HEK293 (cell line): ENCODE data around the gene UBL5.

Experiments
- CTCF ChIA-PET: fragments of 350-600 bp; formaldehyde crosslinking; extraction: SDS; loops from one replicate; lab custom pipeline; 2021; ENCODE audit warnings: antibody characterized with exemption; lab: Yijun Ruan, JAX
- POLR2A ChIA-PET: fragments of 300-600 bp; formaldehyde crosslinking; extraction: SDS; loops from one replicate; lab custom pipeline; 2020; ENCODE audit warnings: antibody characterized with exemption, inconsistent platforms; lab: Yijun Ruan, JAX
- H3K27ac ChIP-seq: fragments of 200-500 bp; sonication (Bioruptor generic); 2 replicates; pipeline ENCODE4 v1.5.1; 2014; ENCODE audit warnings: low read depth, low read length, control low read depth, inconsistent platforms; ENCODE audit errors: extremely low read depth
- H3K36me3 ChIP-seq, 2 experiments: fragments of 200-500 bp in 1 of 2; sonication (Bioruptor generic) in 1 of 2; 1 replicate in 1 of 2; 2 replicates in 1 of 2; pipeline ENCODE4 v1.5.1; 2014 to 2017; ENCODE audit warnings: inconsistent platforms in 2 of 2, low read length in 2 of 2; ENCODE audit not compliant: control insufficient read depth in 2 of 2, insufficient read depth in 1 of 2
- H3K4me1 ChIP-seq: fragments of 200-500 bp; sonication (Bioruptor generic); 2 replicates; pipeline ENCODE4 v1.5.1; 2014; ENCODE audit warnings: mild to moderate bottlenecking, low read length, inconsistent platforms; ENCODE audit not compliant: control insufficient read depth, insufficient read depth
- H3K4me3 ChIP-seq: 2 replicates; pipeline ENCODE4 v1.5.1; 2011; ENCODE audit warnings: low read depth, mild to moderate bottlenecking, control low read depth, low read length, moderate library complexity
- H3K9me3 ChIP-seq: fragments of 200-500 bp; sonication (Bioruptor generic); 2 replicates; pipeline ENCODE4 v1.5.1; 2014; ENCODE audit warnings: low read depth, low read length, inconsistent platforms; ENCODE audit not compliant: control insufficient read depth, insufficient read depth
- BCL11A ChIP-seq: fragments of 450-650 bp; formaldehyde crosslinking; IDR thresholded peaks from 2 replicates; pipeline ENCODE4 v1.5.1; 2016; ENCODE audit warnings: low read depth, missing biosample characterization, missing genetic modification characterization
- GLI4 ChIP-seq: fragments of 450-650 bp; formaldehyde crosslinking; IDR thresholded peaks from 2 replicates; pipeline ENCODE4 v1.5.1; 2016; ENCODE audit warnings: missing biosample characterization, missing genetic modification characterization
- GLIS1 ChIP-seq: fragments of 450-650 bp; formaldehyde crosslinking; IDR thresholded peaks from 2 replicates; pipeline ENCODE4 v1.5.1; 2016; ENCODE audit warnings: missing biosample characterization, missing genetic modification characterization
- KLF10 ChIP-seq: fragments of 450-650 bp; IDR thresholded peaks from 2 replicates; pipeline ENCODE4 v1.5.1; 2018; ENCODE audit warnings: missing biosample characterization, mild to moderate bottlenecking, missing genetic modification characterization
- OSR2 ChIP-seq: fragments of 450-650 bp; formaldehyde crosslinking; IDR thresholded peaks from 2 replicates; pipeline ENCODE4 v1.5.1; 2016; ENCODE audit warnings: missing biosample characterization, missing genetic modification characterization
- PBX3 ChIP-seq: sonication (generic); formaldehyde crosslinking; IDR thresholded peaks from 2 replicates; pipeline ENCODE4 v1.8.1; 2022; ENCODE audit warnings: mild to moderate bottlenecking, moderate library complexity, missing genetic modification reagents
- PRDM1 ChIP-seq: fragments of 450-650 bp; formaldehyde crosslinking; IDR thresholded peaks from 2 replicates; pipeline ENCODE4; 2016; ENCODE audit warnings: missing biosample characterization, missing genetic modification characterization
- REPIN1 ChIP-seq: fragments of 450-650 bp; formaldehyde crosslinking; IDR thresholded peaks from 2 replicates; pipeline ENCODE4 v1.5.1; 2017; ENCODE audit warnings: missing biosample characterization, missing genetic modification characterization, low read depth
- SETDB1 ChIP-seq: IDR thresholded peaks from one replicate; pipeline ENCODE4 v1.6.1; 2017; ENCODE audit warnings: mild to moderate bottlenecking, low read length, moderate library complexity, mixed read lengths; ENCODE audit not compliant: insufficient read length
- TSHZ1 ChIP-seq: fragments of 450-650 bp; formaldehyde crosslinking; IDR thresholded peaks from 2 replicates; pipeline ENCODE4 v1.5.1; 2016; ENCODE audit warnings: missing biosample characterization, missing genetic modification characterization, borderline replicate concordance
- ZBTB17 ChIP-seq: fragments of 450-650 bp; formaldehyde crosslinking; IDR thresholded peaks from 2 replicates; pipeline ENCODE4 v1.5.1; 2016; ENCODE audit warnings: missing biosample characterization, missing genetic modification characterization
- ZNF16 ChIP-seq: fragments of 450-650 bp; formaldehyde crosslinking; IDR thresholded peaks from 2 replicates; pipeline ENCODE4 v1.5.1; 2016; ENCODE audit warnings: low read depth, missing biosample characterization, missing genetic modification characterization
- ZNF184 ChIP-seq: fragments of 450-650 bp; IDR thresholded peaks from 2 replicates; pipeline ENCODE4 v1.5.1; 2018; ENCODE audit warnings: missing biosample characterization, mild to moderate bottlenecking, missing genetic modification characterization
- ZNF19 ChIP-seq: fragments of 450-650 bp; formaldehyde crosslinking; IDR thresholded peaks from 2 replicates; pipeline ENCODE4; 2016; ENCODE audit warnings: missing biosample characterization, missing genetic modification characterization, low read depth
- ZNF23 ChIP-seq: fragments of 450-650 bp; formaldehyde crosslinking; IDR thresholded peaks from 2 replicates; pipeline ENCODE4 v1.5.1; 2016; ENCODE audit warnings: missing biosample characterization, missing genetic modification characterization, borderline replicate concordance
- ZNF239 ChIP-seq: fragments of 450-650 bp; formaldehyde crosslinking; IDR thresholded peaks from 2 replicates; pipeline ENCODE4 v1.5.1; 2016; ENCODE audit warnings: missing biosample characterization, missing genetic modification characterization
- ZNF311 ChIP-seq: fragments of 450-650 bp; formaldehyde crosslinking; IDR thresholded peaks from 2 replicates; pipeline ENCODE4 v1.5.1; 2017; ENCODE audit warnings: missing biosample characterization, missing genetic modification characterization, borderline replicate concordance
- ZNF404 ChIP-seq: fragments of 450-650 bp; formaldehyde crosslinking; IDR thresholded peaks from 2 replicates; pipeline ENCODE4 v1.5.1; 2017; ENCODE audit warnings: missing biosample characterization, missing genetic modification characterization
- ZNF426 ChIP-seq: fragments of 450-650 bp; formaldehyde crosslinking; IDR thresholded peaks from 2 replicates; pipeline ENCODE4 v1.5.1; 2017; ENCODE audit warnings: missing biosample characterization, missing genetic modification characterization, mild to moderate bottlenecking, inconsistent platforms, moderate library complexity
- ZNF514 ChIP-seq: fragments of 450-650 bp; formaldehyde crosslinking; IDR thresholded peaks from 2 replicates; pipeline ENCODE4 v1.5.1; 2016; ENCODE audit warnings: missing biosample characterization, missing genetic modification characterization
- ZNF530 ChIP-seq: fragments of 450-650 bp; formaldehyde crosslinking; IDR thresholded peaks from 2 replicates; pipeline ENCODE4 v1.5.1; 2016; ENCODE audit warnings: low read depth, missing biosample characterization, missing genetic modification characterization
- ZNF555 ChIP-seq: fragments of 450-650 bp; formaldehyde crosslinking; conservative IDR thresholded peaks from 2 replicates; pipeline ENCODE4 v1.5.1; 2017; ENCODE audit warnings: missing biosample characterization, mild to moderate bottlenecking, missing genetic modification characterization, inconsistent platforms
- ZNF596 ChIP-seq: fragments of 450-650 bp; IDR thresholded peaks from 2 replicates; pipeline ENCODE4 v1.5.0; 2018; ENCODE audit warnings: missing biosample characterization, mild to moderate bottlenecking, missing genetic modification characterization, moderate library complexity
- ZNF621 ChIP-seq: fragments of 450-650 bp; formaldehyde crosslinking; IDR thresholded peaks from 2 replicates; pipeline ENCODE4 v1.5.1; 2017; ENCODE audit warnings: missing biosample characterization, missing genetic modification characterization
- ZXDB ChIP-seq: fragments of 450-650 bp; formaldehyde crosslinking; IDR thresholded peaks from 2 replicates; pipeline ENCODE4 v1.5.1; 2016; ENCODE audit warnings: missing biosample characterization, missing genetic modification characterization

Gene UBL5

GRCh38 chr19:9860407-9860806 is 32.7 kb downstream of the UBL5 start:
- Histone ChIP-seq H3K36me3 (peaks cover 0 to 4% of the 10 kb centered on the region in 2 experiments; a peak in 1 of 3 replicates), H3K27ac (no peak overlapping the region), H3K9me3 (no peaks in the 10 kb centered on the region), H3K4me1 (no peaks in the 10 kb centered on the region), H3K4me3 (no peak overlapping the region)
- ChIA-PET POLR2A (interaction anchor here (0.6 to 0.7 kb wide), 2 partner anchors 21 to 25 kb away, joined by 3 to 4 read pairs; partner anchors contain the start of gene PIN1), CTCF (interaction anchor here (0.6 to 0.7 kb wide), 2 partner anchors 21 to 72 kb away, joined by 3 read pairs; no protein-coding TSS in a partner anchor)
- no peak for TF ChIP-seq OSR2 (tag by site-specific recombination)
- no peak for TF ChIP-seq KLF10
- no peak for TF ChIP-seq SETDB1
- no peak for TF ChIP-seq REPIN1 (tag by site-specific recombination)
- TF ChIP-seq ZNF555: no peak
- no peak for TF ChIP-seq ZNF184
- TF ChIP-seq ZNF16 (tag by site-specific recombination): no peak
- TF ChIP-seq ZNF596: no peak
- TF ChIP-seq ZNF514 (tag by site-specific recombination): no peak
- TF ChIP-seq PRDM1: no peak
- TF ChIP-seq ZBTB17: no peak
- TF ChIP-seq TSHZ1: no peak
- no peak for TF ChIP-seq ZNF23 (tag by site-specific recombination)
- TF ChIP-seq GLIS1 (tag by site-specific recombination): no peak
- no peak for TF ChIP-seq ZNF19 (tag by site-specific recombination)
- no peak for TF ChIP-seq GLI4 (tag by site-specific recombination)
- no peak for TF ChIP-seq BCL11A (tag by site-specific recombination)
- no peak for TF ChIP-seq PBX3 (CRISPR knock-in tag)
- TF ChIP-seq ZNF530 (tag by site-specific recombination): no peak
- no peak for TF ChIP-seq ZNF311 (tag by site-specific recombination)

GRCh38 chr19:9861503-9861902 is 33.8 kb downstream of the UBL5 start:
- Histone ChIP-seq H3K36me3 (peaks cover 0 to 4% of the 10 kb centered on the region in 2 experiments; a peak in 1 of 3 replicates), H3K4me3 (no peak overlapping the region), H3K27ac (no peak overlapping the region), H3K9me3 (no peaks in the 10 kb centered on the region), H3K4me1 (no peaks in the 10 kb centered on the region)
- TF ChIP-seq ZXDB (tag by site-specific recombination): no peak
- no peak for TF ChIP-seq ZNF621
- TF ChIP-seq ZNF404 (tag by site-specific recombination): no peak
- peak; percentile 84 for TF ChIP-seq ZNF239 (tag by site-specific recombination)
- TF ChIP-seq ZNF426 (tag by site-specific recombination): no peak
- POLR2A ChIA-PET: no interaction called here
- CTCF ChIA-PET: no interaction called here
